IPS-20b (cell line): Measurements from ENCODE around the gene NPRL2.

Experiments used
- H3K27ac ChIP-seq: one replicate; pipeline ENCODE4 v1.5.1; 2013; ENCODE audit warnings: low read length
- H3K27me3 ChIP-seq: 2 replicates; pipeline ENCODE4 v1.6.1; 2013; ENCODE audit warnings: mild to moderate bottlenecking, low read length, inconsistent platforms; ENCODE audit not compliant: insufficient read depth
- H3K36me3 ChIP-seq: 2 replicates; pipeline ENCODE4 v1.6.1; 2013; ENCODE audit warnings: low read depth, mild to moderate bottlenecking, inconsistent platforms, low read length, moderate library complexity; ENCODE audit not compliant: insufficient read depth
- H3K4me1 ChIP-seq: 2 replicates; pipeline ENCODE4 v1.6.1; 2013; ENCODE audit warnings: mild to moderate bottlenecking, control low read depth, inconsistent platforms, low read length, moderate library complexity; ENCODE audit not compliant: insufficient read depth
- H3K4me3 ChIP-seq: 2 replicates; pipeline ENCODE4 v1.5.1; 2013; ENCODE audit warnings: mild to moderate bottlenecking, low read length, inconsistent platforms
- H3K9ac ChIP-seq: 2 replicates; pipeline ENCODE4 v1.6.1; 2013; ENCODE audit warnings: low read depth, mild to moderate bottlenecking, inconsistent platforms, low read length, moderate library complexity
- H3K9me3 ChIP-seq: 2 replicates; pipeline ENCODE4 v1.6.1; 2013; ENCODE audit warnings: mild to moderate bottlenecking, low read depth, low read length, inconsistent platforms; ENCODE audit not compliant: insufficient read depth

The NPRL2 gene

GRCh38 chr3:50383750-50384149, 33.2 kb upstream of the NPRL2 start:
- no peak overlapping the region for H3K4me3 ChIP-seq
- H3K27me3 ChIP-seq, result no peaks in the 10 kb centered on the region
- no peaks in the 10 kb centered on the region for H3K36me3 ChIP-seq
- no peaks in the 10 kb centered on the region for H3K4me1 ChIP-seq
- H3K27ac ChIP-seq, result no peak overlapping the region
- no peak overlapping the region for H3K9ac ChIP-seq
- no peaks in the 10 kb centered on the region for H3K9me3 ChIP-seq

- Histone ChIP-seq H3K27ac (no peak overlapping the region), H3K27me3 (no peaks in the 10 kb centered on the region), H3K36me3 (no peaks in the 10 kb centered on the region), H3K4me3 (no peak overlapping the region), H3K4me1 (no peaks in the 10 kb centered on the region), H3K9ac (no peak overlapping the region), H3K9me3 (no peaks in the 10 kb centered on the region)
Observed at GRCh38 chr3:50382722-50383121, 32.1 kb upstream of the NPRL2 start.

GRCh38 chr3:50381383-50381782, 30.8 kb upstream of the NPRL2 start:
- Histone ChIP-seq H3K36me3 (no peaks in the 10 kb centered on the region), H3K9me3 (no peaks in the 10 kb centered on the region), H3K4me1 (no peaks in the 10 kb centered on the region), H3K27me3 (no peaks in the 10 kb centered on the region), H3K27ac (no peak overlapping the region), H3K4me3 (no peak overlapping the region), H3K9ac (no peak overlapping the region)

DNA sequence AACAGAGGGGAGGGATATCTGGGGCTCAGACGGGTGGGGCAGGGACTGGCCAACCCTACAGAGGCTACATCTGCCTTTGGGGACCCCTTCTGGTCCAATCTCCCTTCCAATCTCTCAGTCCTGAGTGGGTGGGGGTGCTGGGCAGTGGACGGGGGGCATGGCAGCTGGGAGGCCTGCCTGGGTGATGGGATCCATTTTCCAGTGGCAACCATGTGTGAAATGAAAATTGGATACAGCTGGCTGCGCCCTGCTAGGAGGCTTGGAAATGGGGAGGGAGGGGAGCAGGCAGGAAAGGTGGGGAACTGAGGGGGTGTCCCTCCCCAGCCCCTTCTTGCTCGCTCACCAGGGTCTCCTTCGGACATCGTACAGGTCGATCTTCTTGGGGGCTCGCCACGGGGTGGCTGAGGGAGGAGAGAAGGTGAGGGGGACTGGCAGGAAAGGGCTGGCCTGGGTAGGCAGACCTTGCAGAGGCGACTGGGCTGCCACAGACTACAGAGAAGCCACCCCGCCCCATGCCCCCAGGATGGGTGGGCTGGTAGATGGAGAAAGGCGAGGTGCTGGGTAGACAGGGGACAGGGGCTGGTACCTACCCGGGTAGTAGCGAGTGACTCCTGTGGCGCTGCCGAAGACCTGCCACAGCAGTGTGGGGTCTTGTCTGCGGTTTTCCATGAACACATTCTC, 30.0 kb upstream of the NPRL2 start:
- no peaks in the 10 kb centered on the region for H3K4me1 ChIP-seq
- H3K9ac ChIP-seq, result no peak overlapping the region
- H3K4me3 ChIP-seq, result no peak overlapping the region
- H3K9me3 ChIP-seq, result no peaks in the 10 kb centered on the region
- H3K27me3 ChIP-seq, result no peaks in the 10 kb centered on the region
- no peak overlapping the region for H3K27ac ChIP-seq
- no peaks in the 10 kb centered on the region for H3K36me3 ChIP-seq

- Histone ChIP-seq H3K9me3 (no peaks in the 10 kb centered on the region), H3K27ac (no peak overlapping the region), H3K27me3 (no peaks in the 10 kb centered on the region), H3K9ac (no peak overlapping the region), H3K4me1 (no peaks in the 10 kb centered on the region), H3K36me3 (no peaks in the 10 kb centered on the region), H3K4me3 (no peak overlapping the region)
Observed at GRCh38 chr3:50378757-50379156, 28.2 kb upstream of the NPRL2 start.

DNA sequence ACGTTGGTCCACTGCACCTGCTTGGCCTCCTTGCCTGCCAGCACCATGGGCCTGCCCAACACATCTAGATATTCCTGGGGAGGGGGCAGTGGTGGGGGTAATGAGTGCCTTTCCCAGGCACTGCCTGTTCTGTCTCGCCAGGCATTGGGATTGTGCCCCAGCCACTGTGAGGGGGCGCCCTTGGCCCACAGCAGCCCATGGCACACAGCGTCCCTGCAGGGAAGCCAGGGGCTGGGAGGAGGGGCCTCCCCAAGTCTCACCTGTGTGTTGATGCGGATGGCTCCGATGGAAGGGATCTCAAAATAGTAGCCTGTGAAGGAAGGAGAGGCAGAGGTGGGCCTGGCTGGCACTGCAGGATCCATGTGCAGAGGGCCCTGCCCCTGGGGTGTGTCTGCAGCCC, 27.4 kb upstream of the NPRL2 start:
- no peak overlapping the region for H3K27ac ChIP-seq
- no peaks in the 10 kb centered on the region for H3K27me3 ChIP-seq
- no peak overlapping the region for H3K9ac ChIP-seq
- H3K9me3 ChIP-seq, result no peaks in the 10 kb centered on the region
- H3K36me3 ChIP-seq, result no peaks in the 10 kb centered on the region
- H3K4me3 ChIP-seq, result no peak overlapping the region
- H3K4me1 ChIP-seq, result peaks cover 2% of the 10 kb centered on the region; the same call in 1 of the 2 replicates

DNA sequence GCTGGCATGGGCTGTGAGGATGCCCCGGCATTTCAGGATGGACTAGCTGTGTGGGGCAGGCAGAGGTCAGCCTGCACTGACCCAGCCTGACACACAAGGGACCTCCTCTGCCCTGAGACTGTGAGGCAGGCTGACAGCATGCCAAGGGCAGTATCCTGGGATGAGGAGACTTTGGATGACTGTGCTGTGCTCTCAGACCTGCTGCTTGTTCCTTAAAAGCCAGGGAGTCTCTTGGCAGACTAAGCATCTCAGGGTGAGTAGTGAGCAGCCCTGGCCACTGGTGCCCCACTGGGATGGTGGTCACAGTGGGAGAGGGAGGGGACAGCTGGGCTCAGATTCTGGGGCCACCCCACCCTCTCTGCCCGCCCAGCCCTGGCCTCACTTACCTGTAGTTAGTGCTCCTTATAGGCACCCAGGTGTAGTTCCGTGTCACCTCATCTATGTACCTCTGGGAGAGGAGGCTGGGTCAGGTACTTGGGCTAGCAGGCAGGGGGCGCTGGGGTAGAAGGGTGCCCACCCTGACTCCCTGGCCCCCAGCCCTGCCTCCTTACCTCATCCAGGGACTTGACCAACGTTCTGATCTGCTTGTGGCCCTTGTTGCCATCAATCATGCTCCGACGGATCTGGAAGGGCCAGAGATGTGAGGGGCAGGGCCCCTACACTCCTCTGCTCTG, 24.8 kb upstream of the NPRL2 start:
- no peak overlapping the region for H3K27ac ChIP-seq

GRCh38 chr3:50374363-50375257, 24.0 kb upstream of the NPRL2 start:
- H3K9ac ChIP-seq, result no peak overlapping the region
- H3K36me3 ChIP-seq, result no peaks in the 10 kb centered on the region
- no peak overlapping the region for H3K4me3 ChIP-seq
- no peaks in the 10 kb centered on the region for H3K9me3 ChIP-seq
- H3K27ac ChIP-seq, result no peak overlapping the region
- H3K4me1 ChIP-seq, result peaks cover 9% of the 10 kb centered on the region; the same call in 1 of the 2 replicates
- no peaks in the 10 kb centered on the region for H3K27me3 ChIP-seq

More for the DNA sequence above, 24.8 kb upstream of the NPRL2 start:
- H3K4me1 ChIP-seq, result peaks cover 9% of the 10 kb centered on the region; the same call in 1 of the 2 replicates
- H3K36me3 ChIP-seq, result no peaks in the 10 kb centered on the region
- no peaks in the 10 kb centered on the region for H3K27me3 ChIP-seq
- H3K4me3 ChIP-seq, result no peak overlapping the region
- no peak overlapping the region for H3K9ac ChIP-seq
- H3K9me3 ChIP-seq, result no peaks in the 10 kb centered on the region

- Histone ChIP-seq H3K4me1 (peaks cover 9% of the 10 kb centered on the region; the same call in 1 of the 2 replicates), H3K9me3 (no peaks in the 10 kb centered on the region), H3K9ac (no peak overlapping the region), H3K27ac (no peak overlapping the region), H3K36me3 (no peaks in the 10 kb centered on the region), H3K4me3 (no peak overlapping the region), H3K27me3 (no peaks in the 10 kb centered on the region)
Observed at GRCh38 chr3:50373146-50374051, 22.8 kb upstream of the NPRL2 start.

- H3K9ac ChIP-seq, result no peak overlapping the region
- H3K4me3 ChIP-seq, result no peak overlapping the region
- H3K9me3 ChIP-seq, result no peaks in the 10 kb centered on the region
- peaks cover 9% of the 10 kb centered on the region; the same call in 1 of the 2 replicates for H3K4me1 ChIP-seq
- no peaks in the 10 kb centered on the region for H3K36me3 ChIP-seq
- H3K27me3 ChIP-seq, result no peaks in the 10 kb centered on the region
- H3K27ac ChIP-seq, result no peak overlapping the region
Observed at GRCh38 chr3:50372349-50372748, 21.8 kb upstream of the NPRL2 start.

- Histone ChIP-seq H3K27me3 (peaks cover 4% of the 10 kb centered on the region; the same call in 1 of the 2 replicates), H3K27ac (no peak overlapping the region), H3K36me3 (no peaks in the 10 kb centered on the region)
Observed at GRCh38 chr3:50371133-50371685, 20.6 kb upstream of the NPRL2 start.

More at GRCh38 chr3:50371133-50371685, 20.6 kb upstream of the NPRL2 start:
- Histone ChIP-seq H3K4me1 (peaks cover 9% of the 10 kb centered on the region; the same call in 1 of the 2 replicates), H3K9ac (no peak overlapping the region), H3K4me3 (no peak overlapping the region), H3K9me3 (no peaks in the 10 kb centered on the region)
